ENCODE results near the gene LENG9.
"Not testable (repeated sequence)": the region's sequence is repeated elsewhere in the genome, so short reads cannot be mapped to it uniquely, and the experiment has no call there.

The LENG9 gene

GRCh38 chr19:54477650-54478049 is 14.1 kb upstream of the LENG9 start:
- no peak for DNase-seq

DNA sequence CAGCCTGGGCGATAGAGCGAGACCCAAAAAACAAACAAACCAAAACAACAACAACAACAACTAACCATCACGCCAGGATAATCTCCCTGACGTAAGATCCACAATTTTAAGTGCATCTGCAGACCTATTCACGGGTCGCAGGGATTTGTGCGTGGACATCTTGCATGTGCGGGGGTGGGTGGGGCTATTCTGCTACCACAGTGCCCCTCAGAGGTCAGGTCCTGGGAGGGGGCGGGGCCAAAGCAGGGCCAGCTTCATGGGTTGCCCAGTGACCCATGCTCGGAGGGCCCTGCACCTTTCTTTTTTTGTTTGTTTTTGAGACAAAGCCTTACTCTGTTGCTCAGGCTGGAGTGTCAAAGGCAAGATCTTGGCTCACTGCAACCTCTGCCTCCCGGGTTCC is 12.1 kb upstream of the LENG9 start:
- DNase-seq, result no peak

DNA sequence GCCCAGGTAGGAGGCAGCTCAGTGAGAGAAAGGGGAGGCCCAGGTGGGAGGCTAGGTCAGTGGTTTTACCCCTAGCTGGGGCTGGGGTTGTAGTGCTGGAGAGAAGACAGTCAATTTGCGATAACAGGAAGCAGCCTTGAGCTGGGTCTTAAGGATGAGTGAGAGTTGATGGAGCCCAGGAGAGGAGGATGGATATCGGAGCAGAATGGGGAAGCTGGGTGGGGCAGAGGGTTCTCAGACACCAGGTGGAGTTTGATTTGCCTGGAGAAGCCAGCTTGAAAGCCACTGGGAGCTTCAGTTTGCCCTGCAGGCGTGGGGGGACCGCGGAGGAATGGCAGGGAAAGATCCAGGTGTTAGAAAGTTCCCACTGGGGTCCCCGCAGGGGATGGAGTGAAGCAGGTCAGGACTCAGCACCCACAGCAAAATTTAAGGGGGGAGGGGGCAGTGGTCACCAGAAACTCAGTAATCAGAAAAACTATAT is 10.4 kb upstream of the LENG9 start:
- no peak for DNase-seq

DNA sequence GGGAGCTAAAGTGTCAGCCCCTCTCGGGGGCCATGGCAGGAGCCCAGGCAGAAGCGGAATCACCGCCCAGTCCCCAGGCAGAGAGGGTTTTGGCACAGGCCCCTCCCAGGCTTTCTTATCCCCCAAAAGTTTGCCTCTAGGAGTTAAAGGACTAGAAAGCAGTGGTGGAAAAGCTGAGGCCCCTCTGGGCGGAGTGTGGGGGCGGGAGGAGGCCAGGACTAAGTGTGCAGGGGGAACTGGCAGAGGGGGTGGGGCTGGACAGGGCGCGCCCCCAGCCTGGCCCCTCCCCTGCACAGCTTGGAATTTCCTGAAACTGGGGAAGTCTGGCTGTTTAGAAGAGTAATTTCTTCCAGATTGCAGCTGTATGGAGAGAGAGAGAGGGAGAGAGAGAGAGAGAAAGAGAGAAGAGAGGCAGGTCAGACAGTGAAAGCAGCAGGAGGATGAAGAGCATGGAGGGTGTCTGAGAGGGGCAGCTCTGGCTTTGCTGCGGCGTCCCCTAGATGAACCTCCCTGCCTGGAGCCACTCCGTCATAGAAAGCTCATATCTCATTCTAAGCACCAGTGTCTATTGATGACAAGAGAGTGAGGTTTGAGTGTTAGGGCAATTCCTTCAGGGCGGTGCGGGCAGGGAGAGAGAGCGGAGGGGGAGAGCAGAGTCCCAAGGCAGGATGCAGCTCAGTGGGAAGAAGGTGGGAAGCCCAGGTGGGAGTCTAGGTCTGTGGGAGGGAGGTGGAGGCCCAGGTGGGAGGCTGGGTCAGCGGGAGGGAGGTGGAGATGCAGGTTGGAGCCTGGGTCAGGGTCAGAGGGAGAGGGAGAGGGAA is 9.7 kb upstream of the LENG9 start, which contains the start of gene CDC42EP5:
Gene CDC42EP5 (minus strand): TSS at position 226 of the 821 bp plus-strand sequence. CDS start 7,749 bp downstream, outside the sequence.
- DNase-seq, result no peak

DNA sequence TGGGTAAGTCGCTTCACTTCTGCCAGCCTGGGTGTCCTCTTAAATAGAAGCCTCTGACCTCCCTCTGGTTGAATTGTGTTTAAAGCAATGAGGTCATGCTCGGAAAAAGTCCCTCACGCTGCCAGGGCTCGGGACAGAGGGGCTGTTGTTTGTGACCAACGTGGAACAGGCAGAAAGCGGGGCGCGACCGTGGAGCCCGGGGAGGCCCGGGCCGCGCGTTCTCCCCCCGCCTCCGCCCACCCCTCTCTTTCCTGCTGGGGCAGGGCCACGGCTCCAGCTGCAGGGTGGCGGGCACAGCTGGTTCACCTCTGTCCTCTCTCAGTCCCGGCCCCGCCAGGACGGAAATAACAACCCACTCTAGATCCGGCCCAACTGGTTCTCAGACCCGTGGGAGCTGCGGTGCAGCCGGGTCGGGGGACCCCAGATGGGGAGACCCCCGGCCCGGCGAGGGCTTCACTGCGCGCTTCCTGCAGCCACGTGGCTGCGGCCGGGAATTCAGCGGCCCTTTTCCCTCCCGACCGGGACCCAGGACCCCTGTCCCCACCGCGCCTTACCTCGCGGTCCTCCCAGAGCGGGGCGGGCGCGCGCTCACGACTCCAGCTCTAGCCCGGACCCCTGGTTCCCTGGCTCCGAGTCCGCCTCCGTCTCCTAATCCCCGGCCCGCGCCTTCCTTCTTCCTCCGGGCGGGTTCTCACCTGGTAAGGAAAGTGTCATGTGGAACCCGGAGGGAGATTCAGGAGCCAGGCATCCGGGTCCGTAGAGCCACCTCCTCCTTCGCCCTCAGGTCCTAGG is 7.6 kb upstream of the LENG9 start:
- DNase-seq, result no peak

DNA sequence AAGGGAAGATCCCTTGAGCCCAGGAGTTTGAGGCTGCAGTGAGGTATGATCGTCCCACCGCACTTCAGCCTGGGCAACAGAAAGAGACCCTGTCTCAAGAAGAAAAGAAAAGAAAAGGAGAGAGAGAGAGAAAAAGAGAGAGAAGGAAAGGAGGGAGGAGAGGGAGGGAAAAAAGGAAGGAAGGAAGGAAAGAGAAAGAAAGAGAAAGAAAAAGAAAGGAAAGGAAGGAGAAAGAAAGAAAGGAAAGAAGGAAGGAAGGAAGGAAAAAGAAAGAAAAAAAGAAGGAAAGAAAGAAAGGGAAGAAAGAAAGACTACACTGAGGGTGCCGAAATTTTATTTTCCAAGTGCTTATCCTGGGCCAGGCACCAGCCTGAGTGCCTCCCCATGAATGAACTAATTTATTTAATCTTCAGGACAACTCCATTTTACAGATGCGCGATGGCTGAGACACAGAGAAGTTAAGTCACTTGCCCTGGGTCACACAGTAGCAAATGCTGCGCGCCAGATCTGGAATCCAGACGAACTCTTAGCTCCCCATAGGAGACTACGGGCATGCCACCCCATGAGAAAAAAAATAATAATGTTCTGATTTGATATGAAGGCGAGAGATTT is 6.8 kb upstream of the LENG9 start:
- no peak for DNase-seq

GRCh38 chr19:54469496-54469934 is 5.9 kb upstream of the LENG9 start:
- DNase-seq, result no peak

DNA sequence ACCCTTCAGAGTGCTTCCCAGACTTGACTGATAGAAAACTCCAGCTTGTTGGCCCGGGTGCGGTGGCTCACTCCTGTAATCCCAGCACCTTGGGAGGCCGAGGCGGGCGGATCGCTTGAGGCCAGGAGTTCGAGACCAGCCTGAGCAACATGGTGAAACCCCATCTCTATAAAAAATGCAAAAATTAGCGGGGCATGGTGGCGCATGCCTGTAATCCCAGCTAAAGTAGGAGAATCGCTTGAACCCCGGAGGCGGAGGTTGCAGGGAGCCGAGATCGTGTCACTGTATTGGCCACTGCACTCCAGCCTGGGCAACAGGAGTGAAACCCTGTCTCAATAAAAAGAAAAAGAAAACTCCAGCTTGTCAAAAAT is 2.5 kb upstream of the LENG9 start:
- DNase-seq, result not testable (repeated sequence)

DNA sequence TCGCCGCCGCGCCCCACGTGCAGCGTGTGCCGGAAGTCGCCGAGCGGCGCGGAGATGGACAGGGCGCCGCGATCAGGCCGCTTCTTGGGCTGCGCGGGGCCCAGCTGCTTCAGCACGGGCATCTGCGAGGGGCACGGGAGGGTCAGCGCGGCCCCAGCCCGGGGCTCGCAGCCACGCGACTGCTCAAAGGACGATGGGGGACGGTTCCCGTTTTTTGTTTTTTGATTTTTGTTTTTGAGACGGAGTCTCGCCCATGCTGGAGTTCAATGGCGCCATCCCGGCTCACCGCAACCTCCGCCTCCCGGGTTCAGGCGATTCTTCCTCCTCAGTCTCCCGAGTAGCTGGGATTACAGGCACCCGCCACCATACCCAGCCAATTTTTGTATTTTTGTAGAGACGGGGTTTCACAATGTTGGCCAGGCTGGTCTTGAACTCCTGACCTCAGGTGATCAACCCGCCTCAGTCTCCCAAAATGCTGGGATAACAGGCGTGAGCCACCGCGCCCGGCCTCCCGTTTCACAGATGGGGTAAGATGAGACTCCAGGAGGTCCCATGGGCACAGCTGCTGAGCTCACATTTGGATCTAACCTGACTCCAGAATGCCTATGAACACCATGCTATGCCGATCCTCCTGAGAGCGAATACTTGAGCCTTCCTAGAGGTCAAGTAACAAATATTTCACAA is 2.0 kb upstream of the LENG9 start:
- DNase-seq, result no peak

DNA sequence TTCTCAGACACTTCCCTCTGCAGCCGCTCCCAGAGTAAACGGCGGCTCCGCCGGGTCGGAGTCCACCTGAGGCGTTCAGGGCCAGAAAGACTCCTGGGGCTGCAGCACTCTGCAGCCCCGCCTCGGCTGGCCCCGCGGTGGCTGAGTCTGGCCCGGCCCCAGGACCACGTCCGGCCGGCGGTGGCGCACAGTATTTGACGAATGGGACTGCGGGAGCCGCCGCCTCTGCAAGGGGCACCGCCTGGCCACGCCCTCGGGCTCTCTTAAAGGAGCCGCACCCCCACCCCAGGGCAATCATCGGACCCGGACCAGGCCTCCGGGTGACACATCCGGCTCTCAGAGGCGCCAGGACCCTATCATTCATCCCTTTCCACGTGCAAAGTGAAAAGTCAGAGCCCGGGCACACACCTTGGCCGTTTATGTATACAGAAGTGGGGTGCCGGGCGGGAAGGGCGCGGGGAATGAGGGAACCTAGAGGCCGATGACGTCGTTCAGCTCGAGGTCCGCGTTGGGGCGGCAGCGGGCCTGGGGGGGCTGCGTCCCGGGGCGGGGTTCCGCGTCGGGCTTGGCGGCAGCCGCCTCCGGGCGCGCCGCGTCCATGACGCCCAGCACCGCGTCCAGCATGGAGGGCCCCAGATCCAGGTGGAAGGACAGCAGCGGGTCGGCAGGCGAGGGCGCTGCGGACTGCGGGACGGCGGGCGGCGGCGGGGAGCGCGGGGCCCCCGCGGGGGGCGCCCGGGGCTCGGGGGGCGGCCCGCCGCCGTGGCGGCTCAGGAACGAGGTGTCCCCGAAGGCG is 1.2 kb upstream of the LENG9 start:
- DNase-seq, result no peak

- no peak for DNase-seq
These were observed 559 bp upstream of the LENG9 start for GRCh38 chr19:54464044-54464629.

DNA sequence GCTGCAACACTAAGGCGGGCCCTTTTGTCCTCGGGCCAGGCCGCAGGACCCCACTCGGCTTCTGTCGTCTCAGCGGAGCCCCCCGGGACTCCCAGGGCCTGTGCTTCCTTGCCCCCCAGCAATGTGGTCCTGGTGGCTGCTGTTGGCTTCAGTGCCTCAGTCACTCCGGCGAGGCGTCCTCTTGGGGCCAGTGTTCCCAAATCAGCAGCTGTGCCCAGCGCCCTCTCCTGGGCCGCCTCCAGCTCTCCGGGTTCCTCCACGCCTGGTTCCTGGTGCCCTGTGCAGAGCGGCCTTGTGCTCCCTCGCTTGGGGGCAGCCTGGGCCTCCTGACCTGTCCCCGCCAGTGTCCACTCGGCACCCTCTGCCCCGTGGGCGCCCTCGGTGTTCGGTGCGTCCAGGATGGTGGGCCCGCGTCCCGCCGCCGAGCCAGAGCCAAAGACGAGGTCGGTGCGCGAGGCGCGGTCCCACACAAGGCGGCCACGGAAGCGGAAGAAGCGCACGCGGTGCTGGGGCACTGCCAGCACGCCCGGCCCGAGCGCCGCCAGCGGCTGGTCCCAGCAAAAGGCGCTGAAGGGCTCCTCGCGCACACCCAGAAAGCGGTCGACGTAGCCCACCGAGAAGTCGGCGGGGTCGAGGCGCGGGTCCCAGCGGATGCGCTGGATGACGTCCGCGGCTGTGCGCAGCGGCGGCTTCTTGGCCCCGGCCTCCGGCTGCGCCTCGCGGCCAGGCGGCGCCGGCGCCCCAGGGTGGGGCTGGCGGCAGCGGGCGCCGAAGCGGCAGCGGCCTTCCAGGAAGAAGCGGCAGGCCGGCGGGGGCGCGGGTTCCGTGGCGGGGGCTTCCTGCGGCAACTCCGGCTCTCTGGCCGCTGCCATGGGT is 685 bp downstream of the LENG9 start:
- no peak for DNase-seq

- DNase-seq, result no peak
These were observed 1.4 kb downstream of the LENG9 start for GRCh38 chr19:54462047-54462654.

- no peak for DNase-seq
These were observed 2.0 kb downstream of the LENG9 start for GRCh38 chr19:54461613-54462012.

DNA sequence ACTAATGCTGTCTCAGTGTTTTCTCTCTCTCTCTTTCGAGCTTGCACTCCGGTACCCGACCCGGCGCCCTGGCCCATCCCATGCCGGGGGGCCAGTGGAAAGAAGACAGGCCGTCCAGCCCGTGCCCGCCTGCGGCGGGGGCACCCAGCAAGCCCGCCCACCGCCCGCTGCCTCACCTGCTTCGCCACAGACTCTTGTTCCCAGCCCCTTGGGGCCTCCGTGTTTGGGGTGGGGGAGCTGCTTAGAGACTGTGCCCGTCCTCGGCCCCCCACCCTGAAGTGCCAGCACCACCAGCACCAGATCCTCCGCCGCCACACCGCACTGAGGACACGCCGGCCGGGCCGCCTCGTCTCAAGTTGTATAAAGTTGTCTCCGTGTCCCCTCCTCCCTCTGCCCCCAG is 2.4 kb downstream of the LENG9 start:
- DNase-seq, result no peak

DNA sequence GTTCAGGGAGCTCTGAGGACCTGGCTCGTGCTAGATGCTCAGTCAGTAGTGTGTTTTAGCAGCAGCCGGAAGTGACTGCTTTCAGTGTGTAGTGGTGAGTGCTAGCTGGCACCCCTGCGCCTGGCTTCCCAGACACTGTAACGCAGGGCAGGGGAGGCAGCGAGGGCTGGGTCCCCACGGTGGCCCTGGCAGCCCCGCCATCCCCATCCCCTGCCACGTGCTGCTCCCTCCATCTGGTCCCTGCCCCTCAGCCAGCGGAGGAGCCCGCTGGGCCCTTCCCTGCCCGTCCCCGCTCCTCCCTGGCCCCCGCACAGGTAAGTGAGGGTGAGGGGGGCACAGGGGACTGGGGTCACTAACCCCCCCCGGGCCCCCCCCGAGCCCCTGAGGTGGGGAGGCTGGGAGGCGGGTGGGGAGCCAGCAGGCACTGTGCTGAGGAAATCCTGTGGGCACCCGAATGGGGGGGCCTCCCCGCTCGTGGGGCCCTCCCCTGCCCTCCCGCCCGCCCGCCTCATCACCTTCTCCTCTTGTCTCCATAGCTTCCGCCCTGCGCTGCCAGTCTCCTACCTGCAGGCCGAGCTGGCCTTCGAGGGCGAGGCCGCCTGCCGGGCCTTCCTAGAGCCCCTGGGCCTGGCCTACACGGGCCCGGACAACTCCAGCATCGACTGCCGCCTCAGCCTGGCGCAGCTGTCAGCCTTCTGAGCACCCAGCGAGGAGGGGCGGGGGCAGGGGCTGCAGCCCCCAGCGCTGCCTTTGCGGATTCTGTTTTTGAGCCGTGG is 3.2 kb downstream of the LENG9 start:
- no peak for DNase-seq

DNA sequence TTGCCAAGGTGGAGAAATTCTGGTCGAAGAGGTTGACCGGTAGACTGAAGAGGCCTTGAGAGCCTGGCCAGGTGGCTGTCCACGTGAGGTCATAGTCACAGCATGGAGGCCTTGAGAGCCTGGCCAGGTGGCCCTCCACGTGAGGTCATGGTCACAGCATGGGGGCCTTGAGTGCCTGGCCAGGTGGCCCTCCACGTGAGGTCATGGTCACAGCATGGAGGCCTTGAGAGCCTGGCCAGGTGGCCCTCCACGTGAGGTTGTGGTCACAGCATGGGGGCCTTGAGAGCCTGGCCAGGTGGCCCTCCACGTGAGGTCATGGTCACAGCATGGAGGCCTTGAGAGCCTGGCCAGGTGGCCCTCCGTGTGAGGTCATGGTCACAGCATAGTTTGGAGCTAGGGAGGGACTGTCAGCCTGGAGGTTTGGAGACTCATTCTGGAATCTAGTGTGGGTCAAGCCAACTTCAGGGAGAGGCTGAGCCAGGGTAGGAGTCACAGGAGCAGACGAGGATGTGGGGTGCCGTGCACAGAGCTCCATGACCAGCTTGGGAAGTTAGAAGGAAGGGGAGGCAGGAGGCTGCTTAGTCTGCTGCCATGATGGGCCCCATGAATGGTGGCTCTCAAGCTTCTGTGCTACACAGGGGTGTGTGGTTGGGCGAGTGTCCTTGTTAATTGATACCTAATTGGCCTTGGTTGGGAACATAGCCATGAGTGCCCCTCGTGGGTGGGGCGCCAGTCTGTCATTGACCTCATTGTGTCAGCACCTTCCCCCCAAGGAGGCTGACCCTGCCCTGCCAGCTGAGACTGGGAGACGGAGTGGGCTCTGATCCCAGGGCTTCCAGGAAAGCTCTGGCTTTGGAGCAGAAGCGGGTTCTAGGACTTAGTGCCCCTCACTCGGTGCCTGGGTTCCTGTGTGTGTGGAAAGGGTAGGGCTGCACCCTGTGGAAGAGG is 4.0 kb downstream of the LENG9 start:
- DNase-seq, result no peak

- no peak for DNase-seq
These were observed 4.8 kb downstream of the LENG9 start for GRCh38 chr19:54458648-54459281.
